ENCODE results near the gene BANF2. TPM values are rescaled to one million over a fixed set of nuclear protein-coding genes. Genes with fewer than 3 reads are reported as not detected.

The BANF2 gene
- total and polyA plus RNA-seq, 2 of the 13 experiments (the other 11 are each of a cell fraction or from before 2014, with no cell fraction given): 0.35 TPM; not detected in 1

- TF ChIP-seq ZNF766 (CRISPR knock-in tag; IDR thresholded peaks at IDR 0.05; ENCODE audit: borderline replicate concordance) (peak; percentile 12; the same call in 1 of the 2 replicates), HOXA5 (CRISPR knock-in tag; IDR thresholded peaks at IDR 0.05) (no peak; the same call in 1 of the 2 replicates), TOE1 (CRISPR knock-in tag; IDR thresholded peaks at IDR 0.05) (no peak), HMGXB3 (CRISPR knock-in tag; IDR thresholded peaks at IDR 0.05; ENCODE audit: borderline replicate concordance) (no peak), PLSCR1 (CRISPR knock-in tag; IDR thresholded peaks at IDR 0.05; ENCODE audit: borderline replicate concordance) (no peak), CHD2 (IDR thresholded peaks at IDR 0.05; ENCODE audit: low read depth, low read length) (no peak), BRF2 (CRISPR knock-in tag; IDR thresholded peaks at IDR 0.05) (no peak), ZBTB14 (CRISPR knock-in tag; IDR thresholded peaks at IDR 0.05) (no peak), JARID2 (CRISPR knock-in tag; IDR thresholded peaks at IDR 0.05; ENCODE audit: insufficient replicate concordance) (no peak), GATAD2A (CRISPR knock-in tag; IDR thresholded peaks at IDR 0.05) (0 out of 2 replicates have a peak, but pooled peaks have one; percentile 5), CREBL2 (CRISPR knock-in tag; IDR thresholded peaks at IDR 0.05; ENCODE audit: borderline replicate concordance) (no peak), FOSL2 (CRISPR knock-in tag; IDR thresholded peaks at IDR 0.05) (no peak), KDM4B (CRISPR knock-in tag; IDR thresholded peaks at IDR 0.05) (no peak), GZF1 (CRISPR knock-in tag; IDR thresholded peaks at IDR 0.05) (no peak), SRSF1 (optimal IDR thresholded peaks at IDR 0.05; ENCODE audit: low read depth, low read length) (no peak), ZBTB39 (CRISPR knock-in tag; IDR thresholded peaks at IDR 0.05) (no peak), POLR2A (IDR thresholded peaks at IDR 0.05; ENCODE audit: insufficient read depth in 1 of 2, low read depth in 2 of 2, low read length in 2 of 2) (no peak), ARNTL (CRISPR knock-in tag; IDR thresholded peaks at IDR 0.05) (no peak), ZNF451 (CRISPR knock-in tag; IDR thresholded peaks at IDR 0.05) (0 out of 2 replicates have a peak, but pooled peaks have one; percentile 15), ZNF234 (CRISPR knock-in tag; conservative IDR thresholded peaks at IDR 0.05) (no peak), IKZF5 (CRISPR knock-in tag; IDR thresholded peaks at IDR 0.05) (no peak)
Observed at GRCh38 chr20:17682889-17683198, 16.9 kb upstream of the BANF2 start (continued).

Measured in HepG2 (cell line).